HFFc6 (cell line): Measurements from ENCODE around the gene NFIA. TPM values are rescaled to one million over a fixed set of nuclear protein-coding genes. Genes with fewer than 3 reads are reported as not detected.
A peak's percentile ranks its signal among the peaks of the same experiment; 100 is the strongest.

Experiments
- DNase-seq: peaks from one replicate; pipeline ENCODE4 v3.0.0-alpha.2; 2018
- H3K27ac Mint-ChIP-seq: 2 replicates; pipeline ENCODE4 v1.8.0; 2020; ENCODE audit warnings: mild to moderate bottlenecking, mixed read lengths
- H3K27me3 Mint-ChIP-seq: 2 replicates; pipeline ENCODE4 v1.8.0; 2021; ENCODE audit warnings: mild to moderate bottlenecking, moderate library complexity, mixed read lengths; ENCODE audit not compliant: insufficient read depth
- H3K36me3 Mint-ChIP-seq: 2 replicates; pipeline ENCODE4 v1.8.0; 2021; ENCODE audit warnings: low read depth, mixed read lengths
- H3K4me1 Mint-ChIP-seq: 2 replicates; pipeline ENCODE4 v1.8.0; 2020; ENCODE audit warnings: low read depth, mixed read lengths
- H3K4me3 Mint-ChIP-seq: 2 replicates; pipeline ENCODE4 v1.8.0; 2020; ENCODE audit warnings: mild to moderate bottlenecking, moderate library complexity, mixed read lengths
- H3K9me3 Mint-ChIP-seq: 2 replicates; pipeline ENCODE4 v1.8.0; 2020; ENCODE audit warnings: mild to moderate bottlenecking, mixed read lengths
- total RNA-seq, 6 experiments: library from RNA; stranded (reverse); fragmentation: NEBNext Ultra II Directional; extraction: Animal tissue kit (Norgen Biotek cat#: 25700); gene quantifications; 2 replicates in 1 of 6; 3 replicates in 5 of 6; pipeline ENCODE4 v1.2.3, GENCODE V29; 2021
- TF ChIP-seq, protein P1 (sequence below): fragments of 200-600 bp; sonication (generic); IDR thresholded peaks from 2 replicates; pipeline ENCODE4 v1.5.0; 2021; ENCODE audit warnings: antibody characterized with exemption, mild to moderate bottlenecking

The NFIA gene
- total RNA-seq, 6 experiments from 2014 or later: 8.5 to 11.3 (median 10.4) TPM

DNA sequence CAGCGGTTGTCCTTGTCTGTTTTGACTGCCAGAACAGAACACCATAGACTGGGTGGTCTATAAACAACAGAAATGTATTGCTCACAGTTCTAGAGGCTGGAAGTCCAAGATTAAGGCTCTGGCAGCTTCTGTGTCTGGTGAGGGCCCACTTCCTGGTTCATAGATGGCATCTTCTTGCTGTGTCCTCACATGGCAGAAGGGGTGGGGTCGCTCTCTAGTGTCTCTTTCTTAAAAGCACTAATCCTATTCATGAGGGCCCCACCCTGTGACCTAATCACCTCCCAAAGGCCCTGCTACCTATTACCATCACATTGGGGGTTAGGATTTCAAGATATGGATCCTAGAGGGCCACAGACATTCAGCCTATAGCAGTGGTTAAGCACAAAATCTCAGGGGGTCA is 304.4 kb downstream of the NFIA start:
- TF ChIP-seq, protein P1, sequence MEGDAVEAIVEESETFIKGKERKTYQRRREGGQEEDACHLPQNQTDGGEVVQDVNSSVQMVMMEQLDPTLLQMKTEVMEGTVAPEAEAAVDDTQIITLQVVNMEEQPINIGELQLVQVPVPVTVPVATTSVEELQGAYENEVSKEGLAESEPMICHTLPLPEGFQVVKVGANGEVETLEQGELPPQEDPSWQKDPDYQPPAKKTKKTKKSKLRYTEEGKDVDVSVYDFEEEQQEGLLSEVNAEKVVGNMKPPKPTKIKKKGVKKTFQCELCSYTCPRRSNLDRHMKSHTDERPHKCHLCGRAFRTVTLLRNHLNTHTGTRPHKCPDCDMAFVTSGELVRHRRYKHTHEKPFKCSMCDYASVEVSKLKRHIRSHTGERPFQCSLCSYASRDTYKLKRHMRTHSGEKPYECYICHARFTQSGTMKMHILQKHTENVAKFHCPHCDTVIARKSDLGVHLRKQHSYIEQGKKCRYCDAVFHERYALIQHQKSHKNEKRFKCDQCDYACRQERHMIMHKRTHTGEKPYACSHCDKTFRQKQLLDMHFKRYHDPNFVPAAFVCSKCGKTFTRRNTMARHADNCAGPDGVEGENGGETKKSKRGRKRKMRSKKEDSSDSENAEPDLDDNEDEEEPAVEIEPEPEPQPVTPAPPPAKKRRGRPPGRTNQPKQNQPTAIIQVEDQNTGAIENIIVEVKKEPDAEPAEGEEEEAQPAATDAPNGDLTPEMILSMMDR: no peak
- Mint-ChIP-seq H3K4me3 (no peak overlapping the region), H3K27me3 (no peaks in the 10 kb centered on the region; the same call in 1 of the 2 replicates), H3K4me1 (peaks cover 12% of the 10 kb centered on the region), H3K27ac (no peak overlapping the region), H3K9me3 (no peaks in the 10 kb centered on the region), H3K36me3 (no peaks in the 10 kb centered on the region)
- DNase-seq: no peak

DNA sequence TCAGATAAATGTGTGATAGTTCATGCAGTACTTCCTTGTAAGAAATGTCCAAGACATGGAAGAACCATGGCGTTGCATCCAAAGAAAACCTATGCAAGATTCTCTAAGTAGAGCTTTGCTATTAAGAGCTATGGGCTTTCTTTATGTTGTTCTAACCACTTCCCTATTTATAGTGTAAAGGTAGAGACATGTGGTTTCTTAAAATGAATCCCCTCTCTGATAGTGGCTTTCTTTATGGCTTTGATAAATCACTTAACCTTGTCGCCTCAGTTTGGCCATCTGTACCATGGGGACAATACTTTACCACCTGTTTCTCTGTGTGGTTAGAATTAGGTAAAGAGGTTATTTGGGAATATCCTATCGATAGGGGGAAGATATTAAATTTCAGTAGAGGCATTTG is 305.5 kb downstream of the NFIA start:
- Mint-ChIP-seq H3K36me3 (no peaks in the 10 kb centered on the region), H3K27me3 (no peaks in the 10 kb centered on the region; the same call in 1 of the 2 replicates), H3K27ac (no peak overlapping the region), H3K4me1 (peaks cover 12% of the 10 kb centered on the region), H3K4me3 (no peak overlapping the region), H3K9me3 (no peaks in the 10 kb centered on the region)
- no peak for DNase-seq
- TF ChIP-seq, protein P1: no peak

DNA sequence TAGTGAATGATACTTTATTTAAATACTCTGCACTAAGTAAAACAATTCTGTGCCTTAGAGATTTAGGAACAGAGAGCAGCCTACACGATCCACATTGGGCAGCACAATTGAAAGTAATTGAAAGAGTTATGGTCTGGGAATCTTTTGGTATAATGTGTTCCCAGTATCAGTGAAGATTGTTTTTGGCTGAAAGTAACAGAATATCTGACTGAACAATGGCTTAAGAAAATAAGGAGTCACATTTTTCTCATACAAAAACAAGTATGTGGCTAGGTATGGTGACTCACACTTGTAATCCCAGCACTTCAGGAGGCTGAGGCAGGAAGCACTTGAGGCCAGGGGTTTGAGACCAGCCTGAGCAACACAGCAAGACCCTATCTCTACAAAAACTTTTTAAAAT is 306.2 kb downstream of the NFIA start:
- DNase-seq: peak; percentile 4
- H3K4me1 Mint-ChIP-seq: peaks cover 12% of the 10 kb centered on the region
- peak overlapping the region; percentile 34; the same call in 1 of the 2 replicates for H3K27ac Mint-ChIP-seq
- no peaks in the 10 kb centered on the region; the same call in 1 of the 2 replicates for H3K27me3 Mint-ChIP-seq
- no peaks in the 10 kb centered on the region for H3K9me3 Mint-ChIP-seq
- no peaks in the 10 kb centered on the region for H3K36me3 Mint-ChIP-seq
- H3K4me3 Mint-ChIP-seq: no peak overlapping the region
- TF ChIP-seq, protein P1: no peak

DNA sequence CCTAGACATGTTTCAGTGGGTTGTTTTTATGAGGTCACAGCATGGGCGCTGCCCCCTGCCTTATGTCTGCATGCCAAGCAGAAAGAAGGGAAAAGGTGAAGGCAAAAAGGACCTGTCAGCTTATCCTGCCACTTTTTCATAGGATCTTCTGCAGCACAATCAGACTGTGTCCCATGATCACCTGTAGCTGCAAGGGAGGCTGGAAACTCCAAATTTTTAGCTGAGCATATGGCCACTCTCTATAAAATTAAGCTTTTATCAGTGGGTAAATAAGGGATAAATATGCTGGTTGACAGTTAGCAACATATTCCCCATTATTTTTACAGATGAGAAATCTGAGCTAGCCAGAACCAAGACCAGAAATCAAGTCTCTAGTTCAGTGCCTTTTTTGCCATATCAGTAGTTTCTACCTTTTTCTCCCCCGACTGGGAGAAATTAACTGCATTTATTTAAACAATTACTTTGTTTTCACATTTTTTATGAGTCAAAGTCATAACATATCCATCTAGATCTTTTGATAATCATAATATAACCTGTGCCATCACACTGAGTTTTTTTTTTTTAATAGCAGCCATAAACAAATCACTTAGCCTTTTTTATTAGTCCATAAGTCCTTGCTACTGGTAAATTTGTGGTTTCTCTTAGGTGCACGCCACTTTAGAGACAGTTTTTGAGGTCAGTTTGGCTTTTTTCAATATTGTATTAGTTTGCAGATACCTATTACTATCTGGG is 307.0 kb downstream of the NFIA start:
- TF ChIP-seq, protein P1: no peak
- H3K9me3 Mint-ChIP-seq: no peaks in the 10 kb centered on the region
- no peak for DNase-seq
- no peak overlapping the region for H3K27ac Mint-ChIP-seq
- H3K27me3 Mint-ChIP-seq: no peaks in the 10 kb centered on the region; the same call in none of the 2 replicates
- H3K36me3 Mint-ChIP-seq: no peaks in the 10 kb centered on the region
- H3K4me3 Mint-ChIP-seq: no peak overlapping the region
- H3K4me1 Mint-ChIP-seq: peaks cover 12% of the 10 kb centered on the region

DNA sequence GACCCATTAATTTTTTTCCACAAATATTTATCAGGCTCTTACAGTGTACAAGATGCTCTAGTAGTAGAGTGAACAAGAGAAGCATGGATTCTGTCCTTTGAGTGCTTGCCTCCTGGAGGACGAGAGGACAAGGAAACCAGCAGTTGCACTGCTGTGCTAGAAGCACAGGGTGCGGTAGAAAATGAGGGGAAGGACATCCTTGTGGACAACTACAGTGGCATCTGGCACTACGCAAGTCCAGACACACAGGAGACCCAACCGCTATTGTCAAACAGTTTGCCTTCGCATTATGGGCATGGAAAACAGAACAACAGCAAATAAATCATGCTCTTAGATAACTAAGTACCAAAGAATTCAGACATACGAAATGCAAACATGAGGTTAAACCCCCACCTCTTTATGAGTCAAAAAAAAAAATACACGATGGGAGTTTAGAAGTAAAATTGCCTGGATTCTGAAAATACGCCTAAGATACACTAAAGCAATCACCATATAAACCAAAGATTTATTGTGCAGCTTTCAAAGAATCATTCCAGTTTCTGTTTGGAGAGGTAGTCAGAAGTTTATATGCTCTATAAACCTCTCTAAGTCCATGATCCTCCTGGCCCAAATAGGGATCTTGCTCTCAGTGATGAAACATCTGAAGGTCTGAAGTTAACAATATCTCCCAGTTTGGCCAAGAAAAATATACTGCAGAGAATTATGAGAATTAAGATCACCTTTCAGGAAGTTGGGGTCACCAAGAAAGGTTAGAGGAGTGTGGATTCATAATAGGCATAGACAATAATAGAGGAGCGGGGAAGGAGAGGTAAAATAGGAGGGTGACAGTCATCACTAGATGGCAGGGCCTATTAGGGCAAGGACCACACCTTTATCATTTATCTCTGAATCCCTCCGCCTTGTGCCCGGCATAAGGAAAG is 307.8 kb downstream of the NFIA start:
- DNase-seq: no peak

More for the DNA sequence above, 307.8 kb downstream of the NFIA start:
- H3K4me1 Mint-ChIP-seq: peaks cover 12% of the 10 kb centered on the region
- H3K9me3 Mint-ChIP-seq: no peaks in the 10 kb centered on the region
- TF ChIP-seq, protein P1: no peak
- H3K36me3 Mint-ChIP-seq: no peaks in the 10 kb centered on the region
- no peak overlapping the region for H3K27ac Mint-ChIP-seq
- H3K27me3 Mint-ChIP-seq: no peaks in the 10 kb centered on the region; the same call in none of the 2 replicates
- H3K4me3 Mint-ChIP-seq: no peak overlapping the region
